HepG2 (cell line): ENCODE data around the gene PAPSS2. TPM values are rescaled to one million over a fixed set of nuclear protein-coding genes. Genes with fewer than 3 reads are reported as not detected.

Experiments used
- ATAC-seq: fragments of 200-7000 bp; cut with Tn5 transposase; 3 replicates; pipeline ENCODE4 v1.9.1; 2020; ENCODE audit warnings: mild to moderate bottlenecking, moderate library complexity
- BruUV-seq: library from RNA; stranded (reverse); fragments of 400-500 nt; replicated peaks from 2 replicates; lab custom pipeline; 2021; lab: Mats Ljungman, UMichigan
- CTCF ChIA-PET: fragments of 300-600 bp; formaldehyde crosslinking; extraction: SDS; loops from one replicate; lab custom pipeline; 2021; ENCODE audit warnings: low total read pairs, inconsistent platforms, low intra/inter-chr PET ratio; lab: Yijun Ruan, JAX
- POLR2A ChIA-PET: fragments of 350-600 bp; sonication (Branson Sonifier 250); formaldehyde crosslinking; loops from one replicate; lab custom pipeline; 2020; ENCODE audit warnings: antibody characterized with exemption, inconsistent platforms; lab: Yijun Ruan, JAX
- DNase-seq: peaks from one replicate; pipeline ENCODE4 v3.0.0-alpha.2; 2015; ENCODE audit warnings: low spot score
- FAIRE-seq: peaks from 3 replicates; lab custom pipeline; 2011; peaks lifted over from hg19 to GRCh38; lab: Jason Lieb, UNC
- H2AFZ ChIP-seq: one replicate; pipeline ENCODE4 v1.6.1; 2011; ENCODE audit warnings: low read length, inconsistent platforms
- H3K27ac ChIP-seq: fragments of 300-600 bp; 3 replicates; pipeline ENCODE4 v1.8.0; 2011; ENCODE audit warnings: mixed run types, mild to moderate bottlenecking, mixed read lengths, low read length, inconsistent platforms; ENCODE audit not compliant: insufficient read depth; ENCODE audit errors: extremely low read length
- H3K27me3 ChIP-seq, 2 experiments: fragments of 200-600 bp in 1 of 2; 2 replicates in 1 of 2; 3 replicates in 1 of 2; pipeline versions ENCODE4 v1.6.0 to v1.8.0; 2011; ENCODE audit warnings: low read length in 2 of 2, mild to moderate bottlenecking in 2 of 2, moderate library complexity in 2 of 2, inconsistent platforms in 1 of 2; ENCODE audit not compliant: insufficient read depth in 2 of 2, control insufficient read depth in 1 of 2
- H3K36me3 ChIP-seq, 2 experiments: fragments of 200-600 bp in 1 of 2; replicated peaks in 1 of 2; 2 replicates in 1 of 2; 3 replicates in 1 of 2; pipeline versions ENCODE4 v1.5.1 to v1.8.0; 2011; ENCODE audit warnings: low read length in 2 of 2, inconsistent platforms in 1 of 2; ENCODE audit not compliant: insufficient read depth in 2 of 2, control insufficient read depth in 1 of 2
- H3K4me1 ChIP-seq: 2 replicates; pipeline ENCODE4 v1.5.1; 2012; ENCODE audit warnings: low read length, inconsistent platforms; ENCODE audit not compliant: insufficient read depth
- H3K4me2 ChIP-seq: 2 replicates; pipeline ENCODE4 v1.6.0; 2011; ENCODE audit warnings: low read depth, low read length, inconsistent platforms
- H3K4me3 ChIP-seq, 3 experiments: fragments of 200-600 bp in 1 of 3; sonication (generic), shearing (Covaris generic) in 1 of 3; replicated peaks in 1 of 3; 2 replicates each; pipeline ENCODE4 v1.5.1; 2011 to 2016; ENCODE audit warnings: low read length in 3 of 3, inconsistent platforms in 2 of 3, low read depth in 2 of 3, mild to moderate bottlenecking in 2 of 3, control low read depth in 1 of 3, mixed read lengths in 1 of 3; ENCODE audit not compliant: insufficient read depth in 1 of 3
- H3K79me2 ChIP-seq: one replicate; pipeline ENCODE4 v1.6.1; 2011; ENCODE audit warnings: low read length, inconsistent platforms; ENCODE audit not compliant: insufficient read depth
- H3K9ac ChIP-seq: 2 replicates; pipeline ENCODE4 v1.6.0; 2011; ENCODE audit warnings: mild to moderate bottlenecking, low read depth, low read length, inconsistent platforms; ENCODE audit not compliant: insufficient read depth
- H3K9me3 ChIP-seq: 2 replicates; pipeline ENCODE4 v1.5.1; 2012; ENCODE audit warnings: mild to moderate bottlenecking, low read length
- H4K20me1 ChIP-seq: 2 replicates; pipeline ENCODE4 v1.6.0; 2011; ENCODE audit warnings: inconsistent platforms, mild to moderate bottlenecking, low read length, moderate library complexity; ENCODE audit not compliant: insufficient read depth
- ATF7 ChIP-seq, 2 experiments: fragments of 450-650 bp in 1 of 2; sonication (generic) in 1 of 2; formaldehyde crosslinking in 1 of 2; IDR thresholded peaks; 2 replicates each; pipeline versions ENCODE4 v1.4.0 to v1.6.1; 2016 to 2020; ENCODE audit warnings: antibody characterized with exemption in 1 of 2, mild to moderate bottlenecking in 1 of 2, missing genetic modification reagents in 1 of 2
- FLYWCH1 ChIP-seq: sonication (generic); formaldehyde crosslinking; IDR thresholded peaks from 2 replicates; pipeline ENCODE4 v1.8.1; 2023; ENCODE audit warnings: mild to moderate bottlenecking, missing genetic modification reagents
- MLLT10 ChIP-seq: sonication (generic); formaldehyde crosslinking; IDR thresholded peaks from 2 replicates; pipeline ENCODE4 v1.4.0; 2020; ENCODE audit warnings: missing genetic modification reagents
- ZMYM4 ChIP-seq: sonication (generic); formaldehyde crosslinking; IDR thresholded peaks from 2 replicates; pipeline ENCODE4 v1.8.1; 2023; ENCODE audit warnings: mild to moderate bottlenecking, missing genetic modification reagents
- ZNF660 ChIP-seq: sonication (generic); formaldehyde crosslinking; IDR thresholded peaks from 2 replicates; pipeline ENCODE4 v1.5.1; 2020; ENCODE audit warnings: mild to moderate bottlenecking, low read depth, missing genetic modification reagents, borderline replicate concordance
- ZNF850 ChIP-seq: sonication (generic); formaldehyde crosslinking; conservative IDR thresholded peaks from 2 replicates; pipeline ENCODE4 v1.9.0; 2021; ENCODE audit warnings: mild to moderate bottlenecking, missing genetic modification reagents
- WGBS: methylation state at CpG from one replicate; pipeline ENCODE4 v1.1.6; 2017; ENCODE audit warnings: low lambda C conversion rate; 5-methylcytosine and 5-hydroxymethylcytosine counted together
- in situ Hi-C: cut with HindIII; loops from 2 replicates; pipeline ENCODE4 v1.10.0; 2017; ENCODE audit warnings: low pct_unique_long_range_greater_than_20kb; ENCODE audit not compliant: extremely low pct_ligation_motif_present
- intact Hi-C: fragments of 100-400 bp; cut with micrococcal nuclease; formaldehyde crosslinking; loops from one replicate; pipeline ENCODE4 v1.10.0; 2022; ENCODE audit not compliant: unreplicated experiment
- polyA plus RNA-seq, 8 experiments: library from polyadenylated mRNA; depleted of rRNA in 3 of 8; stranded (reverse) in 7 of 8; unstranded in 1 of 8; fragments of >200 nt; fragmentation: Illumina TruSeq in 4 of 8; extraction: Trizol in 4 of 8; gene quantifications; 2 replicates each; pipeline versions ENCODE4 v1.2.1 to v1.2.3, GENCODE V29; 2011 to 2016; ENCODE audit warnings: low read depth in 4 of 8, missing spikeins in 1 of 8, mixed read lengths in 1 of 8; ENCODE audit not compliant: insufficient read depth in 1 of 8
- total RNA-seq, 5 experiments: library from RNA; depleted of rRNA; stranded (reverse); fragments of >200 nt; fragmentation: Illumina TruSeq; extraction: Trizol; gene quantifications; 2 replicates each; pipeline ENCODE4 v1.2.3, GENCODE V29; 2016; ENCODE audit warnings: low read depth in 1 of 5

PAPSS2 gene
- total and polyA plus RNA-seq, 2 of the 13 experiments (the other 11 are each of a cell fraction or from before 2014, with no cell fraction given) = 0.11 to 0.12 TPM

GRCh38 chr10:87786421-87786820, 126.7 kb downstream of the PAPSS2 start:
- intact Hi-C loops = no loop called here
- no peak for ATAC-seq
- CTCF ChIA-PET = no interaction called here

GRCh38 chr10:87790185-87790584, 130.5 kb downstream of the PAPSS2 start:
- FAIRE-seq (no peak), DNase-seq (no peak), ATAC-seq (no peak)
- Histone ChIP-seq H3K9ac (no peak overlapping the region), H3K4me1 (no peaks in the 10 kb centered on the region), H3K27ac (no peak overlapping the region), H3K79me2 (peaks cover 5% of the 10 kb centered on the region), H3K36me3 (peaks cover 1 to 27% of the 10 kb centered on the region in 2 experiments), H3K9me3 (no peaks in the 10 kb centered on the region), H3K4me2 (no peak overlapping the region), H3K4me3 (no peak overlapping the region), H3K27me3 (no peaks in the 10 kb centered on the region), H2AFZ (no peak overlapping the region), H4K20me1 (no peaks in the 10 kb centered on the region)
- in situ Hi-C loops (no loop called here), intact Hi-C loops (no loop called here)
- ChIA-PET CTCF (no interaction called here), POLR2A (no interaction called here)
- WGBS = 96% methylated on average over 3 of the region's 3 CpGs
- no TSS peak for BruUV-seq
- TF ChIP-seq ATF7 (IDR thresholded peaks at IDR 0.05) = peak; percentile 71
- TF ChIP-seq ATF7 (CRISPR knock-in tag; IDR thresholded peaks at IDR 0.05) = no peak
- no peak for TF ChIP-seq MLLT10 (CRISPR knock-in tag)

More at GRCh38 chr10:87786421-87786820, 126.7 kb downstream of the PAPSS2 start:
- in situ Hi-C loops = no loop called here
- no peak overlapping the region for H3K27ac ChIP-seq
- WGBS = 96% methylated on average over 7 of the region's 7 CpGs
- FAIRE-seq = no peak
- BruUV-seq = no TSS peak
- H4K20me1 ChIP-seq = no peaks in the 10 kb centered on the region
- DNase-seq = no peak
- no peaks in the 10 kb centered on the region for H3K4me1 ChIP-seq
- no peak overlapping the region for H3K4me2 ChIP-seq
- H3K9me3 ChIP-seq = no peaks in the 10 kb centered on the region
- TF ChIP-seq ZNF850 (CRISPR knock-in tag) (no peak), ZNF660 (no peak), ZMYM4 (peak; percentile 37; the same call in 1 of the 2 replicates), FLYWCH1 (no peak)
- no peak overlapping the region for H3K4me3 ChIP-seq
- H3K9ac ChIP-seq = no peak overlapping the region
- H3K36me3 ChIP-seq = peaks cover 3 to 33% of the 10 kb centered on the region in 2 experiments
- H2AFZ ChIP-seq = no peak overlapping the region
- no peaks in the 10 kb centered on the region for H3K79me2 ChIP-seq
- POLR2A ChIA-PET = no interaction called here
- H3K27me3 ChIP-seq = no peaks in the 10 kb centered on the region
